Body of pancreas (tissue), 4 donors: Measurements from ENCODE around the gene ASIC5.

ENCODE experiments used
- POLR2A ChIP-seq, 3 donors: fragments of 450-650 bp; IDR thresholded peaks; one replicate each; pipeline ENCODE4 v1.6.1; 2016; ENCODE audit warnings: antibody characterized with exemption in 3 of 3, mild to moderate bottlenecking in 2 of 3
- TF ChIP-seq, protein P1 (sequence below), 7 experiments: fragments of 450-650 bp in 4 of 7; fragments of 200-600 bp in 3 of 7; sonication (generic) in 3 of 7; IDR thresholded peaks; one replicate each; pipeline ENCODE4 v1.5.1; 2016 to 2019; ENCODE audit warnings: antibody characterized with exemption in 7 of 7

- TF ChIP-seq, protein P1, sequence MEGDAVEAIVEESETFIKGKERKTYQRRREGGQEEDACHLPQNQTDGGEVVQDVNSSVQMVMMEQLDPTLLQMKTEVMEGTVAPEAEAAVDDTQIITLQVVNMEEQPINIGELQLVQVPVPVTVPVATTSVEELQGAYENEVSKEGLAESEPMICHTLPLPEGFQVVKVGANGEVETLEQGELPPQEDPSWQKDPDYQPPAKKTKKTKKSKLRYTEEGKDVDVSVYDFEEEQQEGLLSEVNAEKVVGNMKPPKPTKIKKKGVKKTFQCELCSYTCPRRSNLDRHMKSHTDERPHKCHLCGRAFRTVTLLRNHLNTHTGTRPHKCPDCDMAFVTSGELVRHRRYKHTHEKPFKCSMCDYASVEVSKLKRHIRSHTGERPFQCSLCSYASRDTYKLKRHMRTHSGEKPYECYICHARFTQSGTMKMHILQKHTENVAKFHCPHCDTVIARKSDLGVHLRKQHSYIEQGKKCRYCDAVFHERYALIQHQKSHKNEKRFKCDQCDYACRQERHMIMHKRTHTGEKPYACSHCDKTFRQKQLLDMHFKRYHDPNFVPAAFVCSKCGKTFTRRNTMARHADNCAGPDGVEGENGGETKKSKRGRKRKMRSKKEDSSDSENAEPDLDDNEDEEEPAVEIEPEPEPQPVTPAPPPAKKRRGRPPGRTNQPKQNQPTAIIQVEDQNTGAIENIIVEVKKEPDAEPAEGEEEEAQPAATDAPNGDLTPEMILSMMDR (IDR thresholded peaks at IDR 0.05): no peak
- TF ChIP-seq POLR2A (IDR thresholded peaks at IDR 0.05): no peak
Observed at GRCh38 chr4:155878611-155879010, 12.5 kb upstream of the ASIC5 start.
